SH-SY5Y (cell line): ENCODE measurements around the gene KCNK16.

Experiments
- GATA2 ChIP-seq: IDR thresholded peaks from 2 replicates; pipeline ENCODE4 v1.6.1; 2011; ENCODE audit warnings: mild to moderate bottlenecking, low read depth, low read length
- GATA3 ChIP-seq: IDR thresholded peaks from 2 replicates; pipeline ENCODE4 v1.6.1; 2011; ENCODE audit warnings: low read depth, mild to moderate bottlenecking, low read length, moderate library complexity

GRCh38 chr6:39289490-39289889 lies 33.0 kb downstream of the KCNK16 start:
- TF ChIP-seq GATA2: no peak
- no peak for TF ChIP-seq GATA3
